K562 (cell line): ENCODE measurements around the gene MATN1. TPM values are rescaled to one million over a fixed set of nuclear protein-coding genes. Genes with fewer than 3 reads are reported as not detected.

Experiments used
- BDP1 ChIP-seq: IDR thresholded peaks from 3 replicates; pipeline ENCODE4 v1.6.1; 2011; ENCODE audit not compliant: insufficient read length, insufficient read depth
- CHAMP1 ChIP-seq: fragments of 450-650 bp; IDR thresholded peaks from 2 replicates; pipeline ENCODE4 v1.6.1; 2016; ENCODE audit warnings: mild to moderate bottlenecking
- CHD2 ChIP-seq: IDR thresholded peaks from 2 replicates; pipeline ENCODE4 v1.6.1; 2011; ENCODE audit warnings: low read depth, low read length
- EP300 ChIP-seq: IDR thresholded peaks from 2 replicates; pipeline ENCODE4 v1.6.1; 2012; ENCODE audit warnings: low read length, improper control_type of control experiment
- EP400 ChIP-seq: fragments of 450-650 bp; IDR thresholded peaks from 2 replicates; pipeline ENCODE4 v1.6.1; 2017; ENCODE audit warnings: antibody characterized with exemption, mild to moderate bottlenecking, moderate library complexity
- GABPA ChIP-seq: fragments of 200-800 bp; sonication (Bioruptor generic); conservative IDR thresholded peaks from 2 replicates; pipeline ENCODE4 v1.6.1; 2016; ENCODE audit warnings: low read depth, missing genetic modification characterization, missing compliant biosample characterization
- GABPB1 ChIP-seq: sonication (generic); formaldehyde crosslinking; IDR thresholded peaks from 2 replicates; pipeline ENCODE4 v1.8.0; 2022; ENCODE audit warnings: mild to moderate bottlenecking, missing genetic modification reagents
- HIVEP1 ChIP-seq: fragments of 250-450 bp; sonication (Bioruptor Pico); IDR thresholded peaks from 2 replicates; pipeline ENCODE4 v1.4.0; 2020; ENCODE audit warnings: mild to moderate bottlenecking
- KLF16 ChIP-seq: IDR thresholded peaks from 2 replicates; pipeline ENCODE4 v1.6.1; 2016; ENCODE audit warnings: antibody characterized with exemption
- MCM5 ChIP-seq: fragments of 450-650 bp; IDR thresholded peaks from 2 replicates; pipeline ENCODE4 v1.6.1; 2016; ENCODE audit warnings: low read depth
- NFATC3 ChIP-seq: fragments of 450-650 bp; IDR thresholded peaks from 2 replicates; pipeline ENCODE4 v1.6.1; 2017; ENCODE audit warnings: mild to moderate bottlenecking
- NR2F6 ChIP-seq: fragments of 450-650 bp; formaldehyde crosslinking; IDR thresholded peaks from 2 replicates; pipeline ENCODE4 v1.4.0; 2020; ENCODE audit warnings: mild to moderate bottlenecking
- PHF21A ChIP-seq: fragments of 450-650 bp; IDR thresholded peaks from 2 replicates; pipeline ENCODE4 v1.6.1; 2017; ENCODE audit warnings: low read depth, borderline replicate concordance
- POLR2H ChIP-seq: IDR thresholded peaks from 2 replicates; pipeline ENCODE4 v1.6.1; 2016; ENCODE audit warnings: missing genetic modification characterization, low read depth, mild to moderate bottlenecking, control low read depth, missing compliant biosample characterization, moderate library complexity
- RFX5 ChIP-seq: IDR thresholded peaks from 2 replicates; pipeline ENCODE4 v1.6.1; 2011; ENCODE audit warnings: low read depth, mild to moderate bottlenecking, improper control_type of control experiment, low read length
- SMAD3 ChIP-seq: fragments of 450-650 bp; formaldehyde crosslinking; conservative IDR thresholded peaks from 2 replicates; pipeline ENCODE4 v1.4.0; 2020; ENCODE audit warnings: mild to moderate bottlenecking
- SRSF1 ChIP-seq: fragments of 200-400 bp; formaldehyde crosslinking; IDR thresholded peaks from 2 replicates; pipeline ENCODE4 v1.6.1; 2017; ENCODE audit warnings: mild to moderate bottlenecking, low read depth, low read length, moderate library complexity
- ZNF165 ChIP-seq: fragments of 250-450 bp; sonication (Bioruptor Pico); IDR thresholded peaks from 2 replicates; pipeline ENCODE4 v1.4.0; 2020; ENCODE audit warnings: borderline replicate concordance
- ZNF184 ChIP-seq: sonication (generic); formaldehyde crosslinking; IDR thresholded peaks from 2 replicates; pipeline ENCODE4 v1.5.0; 2020; ENCODE audit warnings: missing genetic modification reagents
- ZNF217 ChIP-seq: sonication (generic); formaldehyde crosslinking; IDR thresholded peaks from 2 replicates; pipeline ENCODE4 v1.8.0; 2022; ENCODE audit warnings: mild to moderate bottlenecking, missing genetic modification reagents
- ZNF408 ChIP-seq: fragments of 250-450 bp; sonication (Bioruptor Pico); IDR thresholded peaks from 2 replicates; pipeline ENCODE4 v1.4.0; 2020; ENCODE audit warnings: low read depth, mild to moderate bottlenecking, moderate library complexity
- polyA plus RNA-seq, 8 experiments: library from polyadenylated mRNA; depleted of rRNA in 4 of 8; stranded (reverse) in 5 of 8; unstranded in 3 of 8; fragments of >200 nt; fragmentation: Nextera tagmentation in 2 of 8; fragmentation: Illumina TruSeq in 1 of 8; extraction: Ambion mirVana in 2 of 8; extraction: Trizol in 1 of 8; gene quantifications; 2 replicates each; pipeline versions ENCODE4 v1.2.1 to v1.2.3, GENCODE V29; 2011 to 2014; ENCODE audit warnings: inconsistent platforms in 1 of 8, missing spikeins in 1 of 8
- total RNA-seq, 7 experiments: library from RNA; depleted of rRNA in 6 of 7; stranded (reverse); fragments of >200 nt in 6 of 7; fragmentation: Illumina TruSeq in 2 of 7; extraction: Trizol in 2 of 7; gene quantifications; 2 replicates each; pipeline versions ENCODE4 v1.2.1 to v1.2.3, GENCODE V29; 2011 to 2021; ENCODE audit warnings: low replicate concordance in 1 of 7
- TF ChIP-seq, protein P1 (sequence below): sonication (generic); formaldehyde crosslinking; IDR thresholded peaks from 2 replicates; pipeline ENCODE4 v1.8.1; 2022; ENCODE audit warnings: missing genetic modification reagents
- TF ChIP-seq, protein P2 (sequence below): fragments of 250-450 bp; sonication (Bioruptor Pico); IDR thresholded peaks from 2 replicates; pipeline ENCODE4 v1.5.0; 2020; ENCODE audit warnings: mild to moderate bottlenecking, borderline replicate concordance
- TF ChIP-seq, protein P3 (sequence below), 2 experiments: fragments of 450-650 bp in 1 of 2; sonication (generic) in 1 of 2; formaldehyde crosslinking; conservative IDR thresholded peaks; 2 replicates each; pipeline versions ENCODE4 v1.4.0 to v1.8.1; 2020 to 2022; ENCODE audit warnings: mild to moderate bottlenecking in 1 of 2, missing genetic modification reagents in 1 of 2

The MATN1 gene
- total and polyA plus RNA-seq, 9 of the 15 experiments (the other 6 are each of a cell fraction or from before 2014, with no cell fraction given): 0.10 to 2.3 (median 1.2) TPM

- TF ChIP-seq BDP1 (no peak), EP400 (peak; percentile 17; the same call in 1 of the 2 replicates), POLR2H (tag) (no peak), RFX5 (no peak), GABPB1 (no peak), ZNF165 (no peak), CHAMP1 (no peak), PHF21A (no peak), ZNF217 (CRISPR knock-in tag) (no peak), MCM5 (no peak), HIVEP1 (peak; percentile 68; the same call in 1 of the 2 replicates), EP300 (no peak), NR2F6 (CRISPR knock-in tag) (no peak), SRSF1 (no peak), ZNF184 (CRISPR knock-in tag) (no peak), CHD2 (no peak), NFATC3 (0 out of 2 replicates have a peak, but pooled peaks have one; percentile 22), KLF16 (no peak), SMAD3 (CRISPR knock-in tag) (0 out of 2 replicates have a peak, but pooled peaks have one; percentile 49), ZNF408 (CRISPR knock-in tag) (no peak), GABPA (no peak)
- TF ChIP-seq, protein P1, sequence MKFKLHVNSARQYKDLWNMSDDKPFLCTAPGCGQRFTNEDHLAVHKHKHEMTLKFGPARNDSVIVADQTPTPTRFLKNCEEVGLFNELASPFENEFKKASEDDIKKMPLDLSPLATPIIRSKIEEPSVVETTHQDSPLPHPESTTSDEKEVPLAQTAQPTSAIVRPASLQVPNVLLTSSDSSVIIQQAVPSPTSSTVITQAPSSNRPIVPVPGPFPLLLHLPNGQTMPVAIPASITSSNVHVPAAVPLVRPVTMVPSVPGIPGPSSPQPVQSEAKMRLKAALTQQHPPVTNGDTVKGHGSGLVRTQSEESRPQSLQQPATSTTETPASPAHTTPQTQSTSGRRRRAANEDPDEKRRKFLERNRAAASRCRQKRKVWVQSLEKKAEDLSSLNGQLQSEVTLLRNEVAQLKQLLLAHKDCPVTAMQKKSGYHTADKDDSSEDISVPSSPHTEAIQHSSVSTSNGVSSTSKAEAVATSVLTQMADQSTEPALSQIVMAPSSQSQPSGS (CRISPR knock-in tag): no peak
- TF ChIP-seq, protein P2, sequence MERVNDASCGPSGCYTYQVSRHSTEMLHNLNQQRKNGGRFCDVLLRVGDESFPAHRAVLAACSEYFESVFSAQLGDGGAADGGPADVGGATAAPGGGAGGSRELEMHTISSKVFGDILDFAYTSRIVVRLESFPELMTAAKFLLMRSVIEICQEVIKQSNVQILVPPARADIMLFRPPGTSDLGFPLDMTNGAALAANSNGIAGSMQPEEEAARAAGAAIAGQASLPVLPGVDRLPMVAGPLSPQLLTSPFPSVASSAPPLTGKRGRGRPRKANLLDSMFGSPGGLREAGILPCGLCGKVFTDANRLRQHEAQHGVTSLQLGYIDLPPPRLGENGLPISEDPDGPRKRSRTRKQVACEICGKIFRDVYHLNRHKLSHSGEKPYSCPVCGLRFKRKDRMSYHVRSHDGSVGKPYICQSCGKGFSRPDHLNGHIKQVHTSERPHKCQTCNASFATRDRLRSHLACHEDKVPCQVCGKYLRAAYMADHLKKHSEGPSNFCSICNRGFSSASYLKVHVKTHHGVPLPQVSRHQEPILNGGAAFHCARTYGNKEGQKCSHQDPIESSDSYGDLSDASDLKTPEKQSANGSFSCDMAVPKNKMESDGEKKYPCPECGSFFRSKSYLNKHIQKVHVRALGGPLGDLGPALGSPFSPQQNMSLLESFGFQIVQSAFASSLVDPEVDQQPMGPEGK (CRISPR knock-in tag): no peak
- TF ChIP-seq, protein P3, sequence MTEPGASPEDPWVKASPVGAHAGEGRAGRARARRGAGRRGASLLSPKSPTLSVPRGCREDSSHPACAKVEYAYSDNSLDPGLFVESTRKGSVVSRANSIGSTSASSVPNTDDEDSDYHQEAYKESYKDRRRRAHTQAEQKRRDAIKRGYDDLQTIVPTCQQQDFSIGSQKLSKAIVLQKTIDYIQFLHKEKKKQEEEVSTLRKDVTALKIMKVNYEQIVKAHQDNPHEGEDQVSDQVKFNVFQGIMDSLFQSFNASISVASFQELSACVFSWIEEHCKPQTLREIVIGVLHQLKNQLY (CRISPR knock-in tag; conservative IDR thresholded peaks at IDR 0.05): no peak
These were observed 37.4 kb upstream of the MATN1 start (continued) for GRCh38 chr1:30760596-30761324.
